Measurements from ENCODE around the gene MCF2L. TPM values are rescaled to one million over a fixed set of nuclear protein-coding genes. Genes with fewer than 3 reads are reported as not detected.

The MCF2L gene
- total and polyA plus RNA-seq, 2 experiments from 2014 or later: 4.8 to 25.6 TPM

DNA sequence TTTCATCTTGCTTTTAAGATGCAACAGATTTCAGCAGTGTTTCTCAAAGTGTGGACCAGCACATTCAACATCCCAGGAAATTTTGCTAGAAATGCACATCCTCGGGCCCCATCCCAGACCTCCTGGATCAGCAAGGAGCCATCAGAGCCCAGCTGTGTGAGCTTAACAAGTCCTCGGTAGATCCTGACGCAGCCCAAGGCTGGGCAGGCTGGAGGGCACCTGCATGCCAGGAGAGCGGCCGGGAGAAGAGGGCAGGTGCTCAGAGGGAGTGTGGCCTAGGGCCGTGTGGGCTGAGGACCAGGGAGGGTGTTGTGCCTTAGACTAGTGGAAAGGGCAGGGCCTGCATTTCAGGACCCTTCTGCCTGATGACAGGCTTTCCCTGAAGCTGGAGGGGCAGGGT, 2.2 kb upstream of the MCF2L start:
- no peak overlapping the region for H3K27ac ChIP-seq (ENCODE audit: low read depth)
- Mint-ChIP-seq H3K4me1 (peaks cover 11% of the 10 kb centered on the region), H3K9me3 (peaks cover 7% of the 10 kb centered on the region), H3K27me3 (ENCODE audit: insufficient read depth, low read depth, poor library complexity) (peaks cover 27% of the 10 kb centered on the region), H3K4me3 (no peak overlapping the region), H3K27ac (no peak overlapping the region), H3K36me3 (ENCODE audit: low read depth) (no peaks in the 10 kb centered on the region)
- 0 out of 2 replicates have a peak, but pooled peaks cover 2% of the 10 kb centered on the region for H3K79me2 ChIP-seq (replicated peaks; ENCODE audit: insufficient read depth)
- TF ChIP-seq, protein P1, sequence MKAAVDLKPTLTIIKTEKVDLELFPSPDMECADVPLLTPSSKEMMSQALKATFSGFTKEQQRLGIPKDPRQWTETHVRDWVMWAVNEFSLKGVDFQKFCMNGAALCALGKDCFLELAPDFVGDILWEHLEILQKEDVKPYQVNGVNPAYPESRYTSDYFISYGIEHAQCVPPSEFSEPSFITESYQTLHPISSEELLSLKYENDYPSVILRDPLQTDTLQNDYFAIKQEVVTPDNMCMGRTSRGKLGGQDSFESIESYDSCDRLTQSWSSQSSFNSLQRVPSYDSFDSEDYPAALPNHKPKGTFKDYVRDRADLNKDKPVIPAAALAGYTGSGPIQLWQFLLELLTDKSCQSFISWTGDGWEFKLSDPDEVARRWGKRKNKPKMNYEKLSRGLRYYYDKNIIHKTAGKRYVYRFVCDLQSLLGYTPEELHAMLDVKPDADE (IDR thresholded peaks at IDR 0.05): no peak
- TF ChIP-seq ZNF114 (CRISPR knock-in tag; IDR thresholded peaks at IDR 0.05) (no peak), CREB1 (CRISPR knock-in tag; IDR thresholded peaks at IDR 0.05; ENCODE audit: low read depth) (no peak), JUNB (IDR thresholded peaks at IDR 0.05; ENCODE audit: unreplicated experiment) (no peak), STAT1 (IDR thresholded peaks at IDR 0.05; ENCODE audit: unreplicated experiment) (no peak), NANOG (IDR thresholded peaks at IDR 0.05; ENCODE audit: borderline replicate concordance) (no peak), EZH2phosphoT487 (IDR thresholded peaks at IDR 0.05; ENCODE audit: unreplicated experiment) (no peak), EZH2 (IDR thresholded peaks at IDR 0.05; ENCODE audit: low read depth, unreplicated experiment) (no peak), POLR2AphosphoS5 (IDR thresholded peaks at IDR 0.05; ENCODE audit: low read depth) (no peak), ZNF331 (CRISPR knock-in tag; IDR thresholded peaks at IDR 0.05; ENCODE audit: low read depth) (no peak)
- TF ChIP-seq, protein P2, sequence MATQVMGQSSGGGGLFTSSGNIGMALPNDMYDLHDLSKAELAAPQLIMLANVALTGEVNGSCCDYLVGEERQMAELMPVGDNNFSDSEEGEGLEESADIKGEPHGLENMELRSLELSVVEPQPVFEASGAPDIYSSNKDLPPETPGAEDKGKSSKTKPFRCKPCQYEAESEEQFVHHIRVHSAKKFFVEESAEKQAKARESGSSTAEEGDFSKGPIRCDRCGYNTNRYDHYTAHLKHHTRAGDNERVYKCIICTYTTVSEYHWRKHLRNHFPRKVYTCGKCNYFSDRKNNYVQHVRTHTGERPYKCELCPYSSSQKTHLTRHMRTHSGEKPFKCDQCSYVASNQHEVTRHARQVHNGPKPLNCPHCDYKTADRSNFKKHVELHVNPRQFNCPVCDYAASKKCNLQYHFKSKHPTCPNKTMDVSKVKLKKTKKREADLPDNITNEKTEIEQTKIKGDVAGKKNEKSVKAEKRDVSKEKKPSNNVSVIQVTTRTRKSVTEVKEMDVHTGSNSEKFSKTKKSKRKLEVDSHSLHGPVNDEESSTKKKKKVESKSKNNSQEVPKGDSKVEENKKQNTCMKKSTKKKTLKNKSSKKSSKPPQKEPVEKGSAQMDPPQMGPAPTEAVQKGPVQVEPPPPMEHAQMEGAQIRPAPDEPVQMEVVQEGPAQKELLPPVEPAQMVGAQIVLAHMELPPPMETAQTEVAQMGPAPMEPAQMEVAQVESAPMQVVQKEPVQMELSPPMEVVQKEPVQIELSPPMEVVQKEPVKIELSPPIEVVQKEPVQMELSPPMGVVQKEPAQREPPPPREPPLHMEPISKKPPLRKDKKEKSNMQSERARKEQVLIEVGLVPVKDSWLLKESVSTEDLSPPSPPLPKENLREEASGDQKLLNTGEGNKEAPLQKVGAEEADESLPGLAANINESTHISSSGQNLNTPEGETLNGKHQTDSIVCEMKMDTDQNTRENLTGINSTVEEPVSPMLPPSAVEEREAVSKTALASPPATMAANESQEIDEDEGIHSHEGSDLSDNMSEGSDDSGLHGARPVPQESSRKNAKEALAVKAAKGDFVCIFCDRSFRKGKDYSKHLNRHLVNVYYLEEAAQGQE (IDR thresholded peaks at IDR 0.05; ENCODE audit: unreplicated experiment): no peak
- TF ChIP-seq, protein P3, sequence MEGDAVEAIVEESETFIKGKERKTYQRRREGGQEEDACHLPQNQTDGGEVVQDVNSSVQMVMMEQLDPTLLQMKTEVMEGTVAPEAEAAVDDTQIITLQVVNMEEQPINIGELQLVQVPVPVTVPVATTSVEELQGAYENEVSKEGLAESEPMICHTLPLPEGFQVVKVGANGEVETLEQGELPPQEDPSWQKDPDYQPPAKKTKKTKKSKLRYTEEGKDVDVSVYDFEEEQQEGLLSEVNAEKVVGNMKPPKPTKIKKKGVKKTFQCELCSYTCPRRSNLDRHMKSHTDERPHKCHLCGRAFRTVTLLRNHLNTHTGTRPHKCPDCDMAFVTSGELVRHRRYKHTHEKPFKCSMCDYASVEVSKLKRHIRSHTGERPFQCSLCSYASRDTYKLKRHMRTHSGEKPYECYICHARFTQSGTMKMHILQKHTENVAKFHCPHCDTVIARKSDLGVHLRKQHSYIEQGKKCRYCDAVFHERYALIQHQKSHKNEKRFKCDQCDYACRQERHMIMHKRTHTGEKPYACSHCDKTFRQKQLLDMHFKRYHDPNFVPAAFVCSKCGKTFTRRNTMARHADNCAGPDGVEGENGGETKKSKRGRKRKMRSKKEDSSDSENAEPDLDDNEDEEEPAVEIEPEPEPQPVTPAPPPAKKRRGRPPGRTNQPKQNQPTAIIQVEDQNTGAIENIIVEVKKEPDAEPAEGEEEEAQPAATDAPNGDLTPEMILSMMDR (conservative IDR thresholded peaks at IDR 0.05; ENCODE audit: low read depth in 2 of 2): no peak
- TF ChIP-seq, protein P4, sequence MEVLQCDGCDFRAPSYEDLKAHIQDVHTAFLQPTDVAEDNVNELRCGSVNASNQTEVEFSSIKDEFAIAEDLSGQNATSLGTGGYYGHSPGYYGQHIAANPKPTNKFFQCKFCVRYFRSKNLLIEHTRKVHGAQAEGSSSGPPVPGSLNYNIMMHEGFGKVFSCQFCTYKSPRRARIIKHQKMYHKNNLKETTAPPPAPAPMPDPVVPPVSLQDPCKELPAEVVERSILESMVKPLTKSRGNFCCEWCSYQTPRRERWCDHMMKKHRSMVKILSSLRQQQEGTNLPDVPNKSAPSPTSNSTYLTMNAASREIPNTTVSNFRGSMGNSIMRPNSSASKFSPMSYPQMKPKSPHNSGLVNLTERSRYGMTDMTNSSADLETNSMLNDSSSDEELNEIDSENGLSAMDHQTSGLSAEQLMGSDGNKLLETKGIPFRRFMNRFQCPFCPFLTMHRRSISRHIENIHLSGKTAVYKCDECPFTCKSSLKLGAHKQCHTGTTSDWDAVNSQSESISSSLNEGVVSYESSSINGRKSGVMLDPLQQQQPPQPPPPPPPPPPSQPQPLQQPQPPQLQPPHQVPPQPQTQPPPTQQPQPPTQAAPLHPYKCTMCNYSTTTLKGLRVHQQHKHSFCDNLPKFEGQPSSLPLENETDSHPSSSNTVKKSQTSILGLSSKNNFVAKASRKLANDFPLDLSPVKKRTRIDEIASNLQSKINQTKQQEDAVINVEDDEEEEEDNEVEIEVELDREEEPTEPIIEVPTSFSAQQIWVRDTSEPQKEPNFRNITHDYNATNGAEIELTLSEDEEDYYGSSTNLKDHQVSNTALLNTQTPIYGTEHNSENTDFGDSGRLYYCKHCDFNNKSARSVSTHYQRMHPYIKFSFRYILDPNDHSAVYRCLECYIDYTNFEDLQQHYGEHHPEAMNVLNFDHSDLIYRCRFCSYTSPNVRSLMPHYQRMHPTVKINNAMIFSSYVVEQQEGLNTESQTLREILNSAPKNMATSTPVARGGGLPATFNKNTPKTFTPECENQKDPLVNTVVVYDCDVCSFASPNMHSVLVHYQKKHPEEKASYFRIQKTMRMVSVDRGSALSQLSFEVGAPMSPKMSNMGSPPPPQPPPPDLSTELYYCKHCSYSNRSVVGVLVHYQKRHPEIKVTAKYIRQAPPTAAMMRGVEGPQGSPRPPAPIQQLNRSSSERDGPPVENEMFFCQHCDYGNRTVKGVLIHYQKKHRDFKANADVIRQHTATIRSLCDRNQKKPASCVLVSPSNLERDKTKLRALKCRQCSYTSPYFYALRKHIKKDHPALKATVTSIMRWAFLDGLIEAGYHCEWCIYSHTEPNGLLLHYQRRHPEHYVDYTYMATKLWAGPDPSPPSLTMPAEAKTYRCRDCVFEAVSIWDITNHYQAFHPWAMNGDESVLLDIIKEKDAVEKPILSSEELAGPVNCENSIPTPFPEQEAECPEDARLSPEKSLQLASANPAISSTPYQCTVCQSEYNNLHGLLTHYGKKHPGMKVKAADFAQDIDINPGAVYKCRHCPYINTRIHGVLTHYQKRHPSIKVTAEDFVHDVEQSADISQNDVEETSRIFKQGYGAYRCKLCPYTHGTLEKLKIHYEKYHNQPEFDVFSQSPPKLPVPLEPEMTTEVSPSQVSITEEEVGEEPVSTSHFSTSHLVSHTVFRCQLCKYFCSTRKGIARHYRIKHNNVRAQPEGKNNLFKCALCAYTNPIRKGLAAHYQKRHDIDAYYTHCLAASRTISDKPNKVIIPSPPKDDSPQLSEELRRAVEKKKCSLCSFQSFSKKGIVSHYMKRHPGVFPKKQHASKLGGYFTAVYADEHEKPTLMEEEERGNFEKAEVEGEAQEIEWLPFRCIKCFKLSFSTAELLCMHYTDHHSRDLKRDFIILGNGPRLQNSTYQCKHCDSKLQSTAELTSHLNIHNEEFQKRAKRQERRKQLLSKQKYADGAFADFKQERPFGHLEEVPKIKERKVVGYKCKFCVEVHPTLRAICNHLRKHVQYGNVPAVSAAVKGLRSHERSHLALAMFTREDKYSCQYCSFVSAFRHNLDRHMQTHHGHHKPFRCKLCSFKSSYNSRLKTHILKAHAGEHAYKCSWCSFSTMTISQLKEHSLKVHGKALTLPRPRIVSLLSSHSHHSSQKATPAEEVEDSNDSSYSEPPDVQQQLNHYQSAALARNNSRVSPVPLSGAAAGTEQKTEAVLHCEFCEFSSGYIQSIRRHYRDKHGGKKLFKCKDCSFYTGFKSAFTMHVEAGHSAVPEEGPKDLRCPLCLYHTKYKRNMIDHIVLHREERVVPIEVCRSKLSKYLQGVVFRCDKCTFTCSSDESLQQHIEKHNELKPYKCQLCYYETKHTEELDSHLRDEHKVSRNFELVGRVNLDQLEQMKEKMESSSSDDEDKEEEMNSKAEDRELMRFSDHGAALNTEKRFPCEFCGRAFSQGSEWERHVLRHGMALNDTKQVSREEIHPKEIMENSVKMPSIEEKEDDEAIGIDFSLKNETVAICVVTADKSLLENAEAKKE (CRISPR knock-in tag; IDR thresholded peaks at IDR 0.05): no peak
- no peaks in the 10 kb centered on the region; the same call in 1 of the 2 replicates for H3K36me3 ChIP-seq (ENCODE audit: insufficient read depth)
- no peak overlapping the region for H3K4me3 ChIP-seq
- 0 out of 2 replicates have a peak, but pooled peaks cover 4% of the 10 kb centered on the region for H3K27me3 ChIP-seq (ENCODE audit: insufficient read depth)
- DNase-seq (ENCODE audit: low spot score) (no peak), ATAC-seq (no peak)
- peaks cover 9% of the 10 kb centered on the region for H3K4me1 ChIP-seq (ENCODE audit: insufficient read depth)
- peaks cover 9% of the 10 kb centered on the region; the same call in 1 of the 2 replicates for H4K20me1 ChIP-seq (replicated peaks; ENCODE audit: insufficient read depth)
- H3K4me2 ChIP-seq: no peak overlapping the region
- 0 out of 2 replicates have a peak, but pooled peaks cover 4% of the 10 kb centered on the region for H3K9me2 ChIP-seq (ENCODE audit: insufficient read depth)
- H3F3A ChIP-seq (replicated peaks; ENCODE audit: low read depth): 0 out of 2 replicates have a peak, but pooled peaks cover 11% of the 10 kb centered on the region
- no peak overlapping the region for H2AFZ ChIP-seq
